A673 (cell line): Measurements from ENCODE around the gene FAM120AOS.

Source experiments
- EZH2 ChIP-seq: fragments of 200-600 bp; sonication (generic); IDR thresholded peaks from 2 replicates; pipeline ENCODE4 v1.6.1; 2017; ENCODE audit warnings: borderline replicate concordance, low read depth, mild to moderate bottlenecking, mixed read lengths, antibody characterized with exemption, low read length; ENCODE audit not compliant: poor library complexity, severe bottlenecking
- TF ChIP-seq, protein P1 (sequence below): fragments of 300-800, 200-600 bp; sonication (generic); conservative IDR thresholded peaks from 2 replicates; pipeline ENCODE4 v1.5.1; 2017; ENCODE audit warnings: low read depth, mild to moderate bottlenecking, antibody characterized with exemption, low read length, moderate library complexity, mixed read lengths

- TF ChIP-seq, protein P1, sequence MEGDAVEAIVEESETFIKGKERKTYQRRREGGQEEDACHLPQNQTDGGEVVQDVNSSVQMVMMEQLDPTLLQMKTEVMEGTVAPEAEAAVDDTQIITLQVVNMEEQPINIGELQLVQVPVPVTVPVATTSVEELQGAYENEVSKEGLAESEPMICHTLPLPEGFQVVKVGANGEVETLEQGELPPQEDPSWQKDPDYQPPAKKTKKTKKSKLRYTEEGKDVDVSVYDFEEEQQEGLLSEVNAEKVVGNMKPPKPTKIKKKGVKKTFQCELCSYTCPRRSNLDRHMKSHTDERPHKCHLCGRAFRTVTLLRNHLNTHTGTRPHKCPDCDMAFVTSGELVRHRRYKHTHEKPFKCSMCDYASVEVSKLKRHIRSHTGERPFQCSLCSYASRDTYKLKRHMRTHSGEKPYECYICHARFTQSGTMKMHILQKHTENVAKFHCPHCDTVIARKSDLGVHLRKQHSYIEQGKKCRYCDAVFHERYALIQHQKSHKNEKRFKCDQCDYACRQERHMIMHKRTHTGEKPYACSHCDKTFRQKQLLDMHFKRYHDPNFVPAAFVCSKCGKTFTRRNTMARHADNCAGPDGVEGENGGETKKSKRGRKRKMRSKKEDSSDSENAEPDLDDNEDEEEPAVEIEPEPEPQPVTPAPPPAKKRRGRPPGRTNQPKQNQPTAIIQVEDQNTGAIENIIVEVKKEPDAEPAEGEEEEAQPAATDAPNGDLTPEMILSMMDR: no peak
- no peak for TF ChIP-seq EZH2
These were observed 47.4 kb upstream of the FAM120AOS start for GRCh38 chr9:93500571-93501298.
